Bronchial epithelial cell (primary cell): ENCODE measurements around the gene SP3. TPM values are rescaled to one million over a fixed set of nuclear protein-coding genes. Genes with fewer than 3 reads are reported as not detected.

Experiments used
- DNase-seq: peaks from one replicate; pipeline ENCODE4 v3.0.0-alpha.2; 2010; ENCODE audit warnings: low read depth
- FAIRE-seq: peaks from 2 replicates; lab custom pipeline; 2011; peaks lifted over from hg19 to GRCh38; lab: Jason Lieb, UNC
- H3K27me3 ChIP-seq: 2 replicates; pipeline ENCODE4 v1.5.1; 2011; ENCODE audit warnings: low read length; ENCODE audit not compliant: control insufficient read depth, insufficient read depth
- H3K36me3 ChIP-seq: 2 replicates; pipeline ENCODE4 v1.5.1; 2011; ENCODE audit warnings: low read length; ENCODE audit not compliant: control insufficient read depth, insufficient read depth
- H3K4me3 ChIP-seq: 2 replicates; pipeline ENCODE4 v1.5.1; 2011; ENCODE audit warnings: mild to moderate bottlenecking, low read depth, low read length, control low read depth
- total RNA-seq: library from RNA; depleted of rRNA; stranded (reverse); fragments of >200 nt; gene quantifications from 2 replicates; pipeline ENCODE4 v1.2.1, GENCODE V29; 2014
- TF ChIP-seq, protein P1 (sequence below): IDR thresholded peaks from 2 replicates; pipeline ENCODE4 v1.5.1; 2011; ENCODE audit warnings: mild to moderate bottlenecking, moderate library complexity, low read length, control low read depth, inconsistent platforms; ENCODE audit not compliant: insufficient read depth, severe bottlenecking

The SP3 gene
- total RNA-seq, 1 donor from 2014 or later: 104 TPM

GRCh38 chr2:174005801-174006419 is 40.7 kb upstream of the SP3 start:
- FAIRE-seq: no peak
- no peak overlapping the region for H3K4me3 ChIP-seq
- H3K27me3 ChIP-seq: no peaks in the 10 kb centered on the region
- DNase-seq: no peak
- H3K36me3 ChIP-seq: no peaks in the 10 kb centered on the region
- TF ChIP-seq, protein P1, sequence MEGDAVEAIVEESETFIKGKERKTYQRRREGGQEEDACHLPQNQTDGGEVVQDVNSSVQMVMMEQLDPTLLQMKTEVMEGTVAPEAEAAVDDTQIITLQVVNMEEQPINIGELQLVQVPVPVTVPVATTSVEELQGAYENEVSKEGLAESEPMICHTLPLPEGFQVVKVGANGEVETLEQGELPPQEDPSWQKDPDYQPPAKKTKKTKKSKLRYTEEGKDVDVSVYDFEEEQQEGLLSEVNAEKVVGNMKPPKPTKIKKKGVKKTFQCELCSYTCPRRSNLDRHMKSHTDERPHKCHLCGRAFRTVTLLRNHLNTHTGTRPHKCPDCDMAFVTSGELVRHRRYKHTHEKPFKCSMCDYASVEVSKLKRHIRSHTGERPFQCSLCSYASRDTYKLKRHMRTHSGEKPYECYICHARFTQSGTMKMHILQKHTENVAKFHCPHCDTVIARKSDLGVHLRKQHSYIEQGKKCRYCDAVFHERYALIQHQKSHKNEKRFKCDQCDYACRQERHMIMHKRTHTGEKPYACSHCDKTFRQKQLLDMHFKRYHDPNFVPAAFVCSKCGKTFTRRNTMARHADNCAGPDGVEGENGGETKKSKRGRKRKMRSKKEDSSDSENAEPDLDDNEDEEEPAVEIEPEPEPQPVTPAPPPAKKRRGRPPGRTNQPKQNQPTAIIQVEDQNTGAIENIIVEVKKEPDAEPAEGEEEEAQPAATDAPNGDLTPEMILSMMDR: no peak

- Histone ChIP-seq H3K27me3 (no peaks in the 10 kb centered on the region), H3K36me3 (no peaks in the 10 kb centered on the region), H3K4me3 (no peak overlapping the region)
- no peak for FAIRE-seq
- DNase-seq: peak; percentile 83
- TF ChIP-seq, protein P1: no peak
These were observed 39.9 kb upstream of the SP3 start for GRCh38 chr2:174004905-174005605.

GRCh38 chr2:174003720-174004695 is 38.8 kb upstream of the SP3 start:
- TF ChIP-seq, protein P1: peak; percentile 4
- DNase-seq (no peak), FAIRE-seq (no peak)
- Histone ChIP-seq H3K4me3 (no peak overlapping the region), H3K27me3 (no peaks in the 10 kb centered on the region), H3K36me3 (no peaks in the 10 kb centered on the region)

GRCh38 chr2:174002679-174003078 is 37.5 kb upstream of the SP3 start:
- DNase-seq: no peak
- Histone ChIP-seq H3K36me3 (no peaks in the 10 kb centered on the region), H3K27me3 (no peaks in the 10 kb centered on the region), H3K4me3 (no peak overlapping the region)
- TF ChIP-seq, protein P1: no peak
- FAIRE-seq: no peak

DNA sequence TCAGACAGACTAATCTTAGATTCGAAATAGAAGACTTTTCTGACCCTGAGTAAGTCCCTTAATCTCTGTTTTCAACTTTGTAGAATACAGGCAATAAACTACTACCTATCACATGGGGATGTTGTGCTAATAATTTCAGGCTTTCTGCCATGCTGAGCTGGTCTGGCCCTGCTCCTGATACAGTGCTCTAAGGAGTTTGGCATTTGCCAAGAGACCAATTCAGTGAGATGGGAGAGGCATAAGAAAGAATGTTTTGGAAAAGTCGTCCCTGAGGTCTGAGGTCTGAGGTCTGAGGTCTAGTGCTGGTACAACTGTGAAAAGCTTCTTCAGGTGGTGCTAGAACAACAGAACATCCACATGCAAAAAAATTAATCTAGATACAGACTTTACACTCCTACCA is 35.9 kb upstream of the SP3 start:
- TF ChIP-seq, protein P1: no peak
- Histone ChIP-seq H3K4me3 (no peak overlapping the region), H3K36me3 (no peaks in the 10 kb centered on the region), H3K27me3 (no peaks in the 10 kb centered on the region)
- DNase-seq (no peak), FAIRE-seq (no peak)
